ENCODE data around the gene TERC. TPM values are rescaled to one million over a fixed set of nuclear protein-coding genes. Genes with fewer than 3 reads are reported as not detected.

The TERC gene
- total RNA-seq: 10 to 100 TPM; 19.1 to 93.6 (median 63.7) TPM

DNA sequence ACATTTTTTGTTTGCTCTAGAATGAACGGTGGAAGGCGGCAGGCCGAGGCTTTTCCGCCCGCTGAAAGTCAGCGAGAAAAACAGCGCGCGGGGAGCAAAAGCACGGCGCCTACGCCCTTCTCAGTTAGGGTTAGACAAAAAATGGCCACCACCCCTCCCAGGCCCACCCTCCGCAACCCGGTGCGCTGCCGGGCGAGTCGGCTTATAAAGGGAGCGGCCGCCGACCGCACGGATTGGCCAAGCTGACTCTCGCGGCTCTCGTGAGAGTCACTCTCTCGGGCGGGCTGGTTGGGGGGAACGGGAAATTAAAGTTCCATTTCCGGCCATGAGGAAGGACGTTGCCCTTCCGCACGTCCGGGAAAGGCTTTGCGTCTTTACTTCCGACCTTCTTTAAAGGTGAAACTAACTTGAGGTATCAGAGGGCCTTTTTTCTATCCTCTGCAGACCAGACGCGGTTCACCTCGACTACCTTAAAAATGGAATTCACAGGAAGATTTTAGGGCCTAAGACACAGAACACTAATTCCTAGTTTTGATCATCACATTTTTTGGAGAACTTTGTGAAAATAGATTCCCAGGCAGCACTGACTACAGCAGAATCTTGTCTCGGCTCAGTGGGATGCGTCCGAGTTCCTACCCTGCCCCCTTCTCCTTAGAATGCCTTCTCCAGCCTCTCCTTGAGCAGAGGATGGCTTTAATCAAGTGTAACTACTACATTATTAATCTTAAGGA, at the start of gene TERC:
TSS of gene TERC (minus strand) at position 179 of the 731 bp plus-strand sequence.
- no peaks in the 10 kb centered on the region for H3K36me3 ChIP-seq
- peak; percentile 98 for DNase-seq (ENCODE audit: extremely low spot score)
- intact Hi-C loops (cut with DNase I): no loop called here

DNA sequence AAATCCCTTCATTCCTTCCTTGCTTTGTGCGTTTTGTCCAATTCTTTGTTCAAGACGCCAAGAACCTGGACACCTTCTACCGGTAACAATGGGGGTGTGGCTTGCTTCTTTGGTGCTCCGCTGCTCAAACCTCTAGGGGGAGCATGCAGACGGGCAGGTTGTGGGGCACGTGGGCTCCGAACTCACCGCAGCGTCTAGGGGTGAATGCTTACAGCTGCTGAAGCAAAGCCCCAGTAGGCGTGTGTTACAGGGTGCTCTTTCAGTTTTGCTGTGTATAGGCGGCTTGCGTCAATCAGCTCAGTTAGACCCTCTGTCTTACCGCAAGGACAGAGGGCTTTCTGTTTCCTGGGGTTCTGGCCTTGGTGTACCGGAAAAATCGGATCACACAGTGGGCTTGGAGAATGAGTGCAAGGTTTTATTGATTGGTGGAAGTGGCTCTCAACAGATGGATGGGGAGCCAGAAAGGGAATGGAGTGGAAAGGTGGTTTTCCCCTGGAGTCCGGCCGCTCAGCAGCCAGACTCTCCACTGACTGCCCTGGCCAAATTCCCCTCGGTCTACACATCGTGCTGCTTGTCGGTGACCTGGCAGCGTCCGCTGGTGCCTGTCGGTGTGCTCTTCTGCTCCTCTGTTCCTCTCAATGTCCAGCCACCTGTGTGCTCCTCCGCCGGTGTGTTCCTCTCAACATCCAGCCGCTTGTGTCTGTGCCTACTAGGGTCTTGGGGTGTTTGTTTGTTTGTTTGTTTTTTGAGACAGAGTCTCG, 49.1 kb upstream of the TERC start:
- DNase-seq (ENCODE audit: extremely low spot score): no peak
- no peaks in the 10 kb centered on the region for H3K27me3 ChIP-seq

More for the DNA sequence above, at the start of gene TERC:
- H3K4me1 ChIP-seq: peaks cover 4 to 14% (median 6%) of the 10 kb centered on the region in 4 donors
- H3K9me3 ChIP-seq: no peaks in the 10 kb centered on the region
- peak within 1 kb of the TSS; percentile 79 to 94 (median 85) for H3K4me3 ChIP-seq
- H3K27me3 ChIP-seq: no peaks in the 10 kb centered on the region
- TF ChIP-seq POLR2AphosphoS5 (IDR thresholded peaks at IDR 0.05) (peak; percentile 96 to 99), EP300 (IDR thresholded peaks at IDR 0.05) (no peak), CTCF (IDR thresholded peaks at IDR 0.05) (no peak), POLR2A (IDR thresholded peaks at IDR 0.05; ENCODE audit: low read depth) (peak; percentile 96)
- WGBS: 13% methylated on average over 33 of the region's 42 CpGs
- H3K27ac ChIP-seq (replicated peaks in 1 of 4): peak within 1 kb of the TSS; percentile 95 to 99 (median 98)

DNA sequence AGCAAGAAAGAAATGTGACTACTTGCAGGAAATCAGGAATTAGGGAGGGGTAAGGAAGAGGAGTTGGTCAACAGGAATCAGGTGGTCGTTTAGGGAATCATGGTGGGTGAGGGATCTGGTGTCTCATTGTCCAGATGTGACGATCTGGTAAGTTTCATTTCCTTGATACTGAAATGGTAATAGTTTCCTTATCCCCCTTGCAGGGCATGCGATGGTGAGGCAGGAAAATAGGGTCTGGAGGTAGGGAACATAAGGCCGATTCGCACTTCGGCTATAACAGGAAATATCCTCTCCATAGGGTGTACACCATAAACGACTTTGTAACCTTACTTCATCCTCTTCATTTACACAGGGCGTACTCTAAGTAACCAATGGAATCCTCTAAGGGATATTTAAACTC, 48.4 kb upstream of the TERC start:
- WGBS: 66% methylated on average over 8 of the region's 8 CpGs
- TF ChIP-seq CTCF (IDR thresholded peaks at IDR 0.05) (no peak), POLR2A (IDR thresholded peaks at IDR 0.05; ENCODE audit: low read depth) (no peak), EP300 (IDR thresholded peaks at IDR 0.05) (no peak), POLR2AphosphoS5 (IDR thresholded peaks at IDR 0.05) (no peak)

More for the DNA sequence above, 49.1 kb upstream of the TERC start:
- H3K4me1 ChIP-seq: peaks cover 15 to 38% (median 35%) of the 10 kb centered on the region in 4 donors
- no peaks in the 10 kb centered on the region for H3K36me3 ChIP-seq
- 85% methylated on average over 22 of the region's 27 CpGs for WGBS
- H3K27ac ChIP-seq (replicated peaks in 1 of 4): no peak overlapping the region
- H3K9me3 ChIP-seq: no peaks in the 10 kb centered on the region
- peak overlapping the region; percentile 70 to 83 (median 76) for H3K4me3 ChIP-seq
- TF ChIP-seq POLR2A (IDR thresholded peaks at IDR 0.05; ENCODE audit: low read depth) (no peak), CTCF (IDR thresholded peaks at IDR 0.05) (peak in 1 of 3 experiments; percentile 22)
- intact Hi-C loops (cut with DNase I): no loop called here

GRCh38 chr3:169812332-169813235, 47.7 kb upstream of the TERC start, which contains the start of the genes LRRC34 and LRRIQ4:
LRRC34 (minus strand) TSS chr3:169812904; CDS start chr3:169812548, 356 bp downstream.
LRRIQ4 (plus strand) TSS chr3:169812870; CDS start chr3:169821922, 9,052 bp downstream.
- no peak for TF ChIP-seq POLR2A (IDR thresholded peaks at IDR 0.05; ENCODE audit: low read depth)
- peak in 1 of 3 experiments; percentile 14 for TF ChIP-seq CTCF (IDR thresholded peaks at IDR 0.05)
- no peak for TF ChIP-seq POLR2AphosphoS5 (IDR thresholded peaks at IDR 0.05)
- no peak for TF ChIP-seq EP300 (IDR thresholded peaks at IDR 0.05)
- intact Hi-C loops (cut with DNase I): no loop called here
- no peak for DNase-seq (ENCODE audit: extremely low spot score)
- Histone ChIP-seq H3K27me3 (no peaks in the 10 kb centered on the region), H3K36me3 (no peaks in the 10 kb centered on the region), H3K4me1 (peaks cover 15 to 38% (median 35%) of the 10 kb centered on the region in 4 donors), H3K9me3 (no peaks in the 10 kb centered on the region), H3K27ac (replicated peaks in 1 of 4) (peak within 1 kb of the TSS; percentile 75 to 84 (median 81)), H3K4me3 (peak within 1 kb of the TSS; percentile 70 to 83 (median 76))
- 13% methylated on average over 34 of the region's 56 CpGs for WGBS

More for the DNA sequence above, 48.4 kb upstream of the TERC start:
- Histone ChIP-seq H3K36me3 (no peaks in the 10 kb centered on the region), H3K9me3 (no peaks in the 10 kb centered on the region), H3K4me3 (peak overlapping the region; percentile 70 to 83 (median 76)), H3K4me1 (peaks cover 15 to 38% (median 35%) of the 10 kb centered on the region in 4 donors), H3K27ac (replicated peaks in 1 of 4) (peak overlapping the region in 2 of 4 donors; percentile 75 to 84), H3K27me3 (no peaks in the 10 kb centered on the region)
- no peak for DNase-seq (ENCODE audit: extremely low spot score)
- intact Hi-C loops (cut with DNase I): no loop called here
